Measurements from ENCODE around the gene CYB561A3.

DNA sequence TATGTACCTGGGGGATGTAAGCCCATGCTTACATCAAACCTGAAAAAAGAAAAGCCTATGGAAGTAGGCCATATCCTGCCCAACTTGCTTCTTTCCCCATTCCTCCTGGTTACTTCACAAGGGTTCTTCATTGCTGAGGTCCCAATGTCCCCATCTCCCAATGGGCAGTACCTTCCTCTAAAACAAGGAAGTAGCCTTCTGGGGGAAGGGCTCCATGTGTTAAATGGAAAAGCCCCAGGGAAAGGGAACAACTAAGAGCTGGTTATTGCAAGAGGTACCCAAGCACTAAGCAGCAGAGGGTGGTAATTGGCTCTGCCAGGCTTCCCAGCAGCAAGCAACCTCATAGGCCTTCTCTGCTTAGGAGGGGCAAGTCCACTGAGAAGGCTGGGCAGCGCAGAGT, 42.0 kb upstream of the CYB561A3 start:
- TF ChIP-seq, protein P1, sequence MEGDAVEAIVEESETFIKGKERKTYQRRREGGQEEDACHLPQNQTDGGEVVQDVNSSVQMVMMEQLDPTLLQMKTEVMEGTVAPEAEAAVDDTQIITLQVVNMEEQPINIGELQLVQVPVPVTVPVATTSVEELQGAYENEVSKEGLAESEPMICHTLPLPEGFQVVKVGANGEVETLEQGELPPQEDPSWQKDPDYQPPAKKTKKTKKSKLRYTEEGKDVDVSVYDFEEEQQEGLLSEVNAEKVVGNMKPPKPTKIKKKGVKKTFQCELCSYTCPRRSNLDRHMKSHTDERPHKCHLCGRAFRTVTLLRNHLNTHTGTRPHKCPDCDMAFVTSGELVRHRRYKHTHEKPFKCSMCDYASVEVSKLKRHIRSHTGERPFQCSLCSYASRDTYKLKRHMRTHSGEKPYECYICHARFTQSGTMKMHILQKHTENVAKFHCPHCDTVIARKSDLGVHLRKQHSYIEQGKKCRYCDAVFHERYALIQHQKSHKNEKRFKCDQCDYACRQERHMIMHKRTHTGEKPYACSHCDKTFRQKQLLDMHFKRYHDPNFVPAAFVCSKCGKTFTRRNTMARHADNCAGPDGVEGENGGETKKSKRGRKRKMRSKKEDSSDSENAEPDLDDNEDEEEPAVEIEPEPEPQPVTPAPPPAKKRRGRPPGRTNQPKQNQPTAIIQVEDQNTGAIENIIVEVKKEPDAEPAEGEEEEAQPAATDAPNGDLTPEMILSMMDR (conservative IDR thresholded peaks at IDR 0.05; ENCODE audit: low read depth, low read length): no peak
- TF ChIP-seq EZH2 (IDR thresholded peaks at IDR 0.05; ENCODE audit: borderline replicate concordance, low read depth, low read length, poor library complexity, severe bottlenecking): no peak

Measured in A673 (cell line).